Endothelial cell of umbilical vein (primary cell): ENCODE measurements around the gene GSDME. TPM values are rescaled to one million over a fixed set of nuclear protein-coding genes. Genes with fewer than 3 reads are reported as not detected.

Experiments
- BruUV-seq: library from RNA; stranded (reverse); fragments of 400-500 nt; replicated peaks from 2 replicates; lab custom pipeline; 2021; lab: Mats Ljungman, UMichigan
- CTCF ChIA-PET: fragments of 300-600, 350-600 bp; sonication (Branson Sonifier 250); formaldehyde crosslinking; loops from one replicate; lab custom pipeline; 2021; ENCODE audit warnings: antibody characterized with exemption, inconsistent platforms; lab: Charles Lee
- POLR2A ChIA-PET: fragments of 300-600, 350-600 bp; sonication (Branson Sonifier 250); formaldehyde crosslinking; loops from one replicate; lab custom pipeline; 2021; ENCODE audit warnings: antibody characterized with exemption, inconsistent platforms; lab: Charles Lee
- DNase-seq: peaks from one replicate; pipeline ENCODE4 v3.0.0-alpha.2; 2011; ENCODE audit warnings: low read depth, low spot score
- FAIRE-seq: peaks from 2 replicates; lab custom pipeline; 2011; peaks lifted over from hg19 to GRCh38; lab: Jason Lieb, UNC
- H2AFZ ChIP-seq: 2 replicates; pipeline ENCODE4 v1.6.0; 2012; ENCODE audit warnings: low read depth, low read length, control low read depth, inconsistent platforms
- H3K27ac ChIP-seq: 2 replicates; pipeline ENCODE4 v1.5.1; 2011; ENCODE audit warnings: low read depth, mild to moderate bottlenecking, control low read depth, low read length, moderate library complexity; ENCODE audit not compliant: insufficient read depth
- H3K27me3 ChIP-seq, 2 experiments: 2 replicates each; pipeline versions ENCODE4 v1.6.0 to v1.6.1; 2011; ENCODE audit warnings: low read length in 2 of 2, mixed read lengths in 1 of 2; ENCODE audit not compliant: control insufficient read depth in 2 of 2, insufficient read depth in 2 of 2
- H3K36me3 ChIP-seq, 2 experiments: 2 replicates in 1 of 2; 3 replicates in 1 of 2; pipeline ENCODE4 v1.5.1; 2011; ENCODE audit warnings: low read length in 2 of 2, mild to moderate bottlenecking in 1 of 2, moderate library complexity in 1 of 2; ENCODE audit not compliant: control insufficient read depth in 2 of 2, insufficient read depth in 2 of 2; ENCODE audit errors: extremely low read depth in 1 of 2
- H3K4me1 ChIP-seq: 3 replicates; pipeline ENCODE4 v1.5.1; 2011; ENCODE audit warnings: mild to moderate bottlenecking, low read length; ENCODE audit not compliant: control insufficient read depth, insufficient read depth; ENCODE audit errors: extremely low read depth
- H3K4me2 ChIP-seq: 2 replicates; pipeline ENCODE4 v1.6.1; 2011; ENCODE audit warnings: low read length, control low read depth, mixed read lengths; ENCODE audit not compliant: insufficient read depth
- H3K4me3 ChIP-seq, 3 experiments: fragments of 200-600 bp in 1 of 3; sonication (generic), shearing (Covaris generic) in 1 of 3; replicated peaks in 1 of 3; 2 replicates each; pipeline ENCODE4 v1.5.1; 2011 to 2016; ENCODE audit warnings: control low read depth in 3 of 3, low read length in 3 of 3, mild to moderate bottlenecking in 2 of 3, inconsistent platforms in 1 of 3, low read depth in 1 of 3, moderate library complexity in 1 of 3; ENCODE audit not compliant: insufficient read depth in 1 of 3
- H3K79me2 ChIP-seq: 2 replicates; pipeline ENCODE4 v1.6.0; 2012; ENCODE audit warnings: low read length, inconsistent platforms; ENCODE audit not compliant: control insufficient read depth, insufficient read depth
- H3K9ac ChIP-seq: replicated peaks from 2 replicates; pipeline ENCODE3; 2011; ENCODE audit warnings: low read length, control low read depth; ENCODE audit not compliant: insufficient read depth; ENCODE audit errors: extremely low read depth
- H3K9me1 ChIP-seq: replicated peaks from 3 replicates; pipeline ENCODE4 v1.6.0; 2011; ENCODE audit warnings: mild to moderate bottlenecking, low read length; ENCODE audit not compliant: control insufficient read depth, insufficient read depth; ENCODE audit errors: extremely low read depth
- H3K9me3 ChIP-seq: replicated peaks from 2 replicates; pipeline ENCODE4 v1.5.1; 2012; ENCODE audit warnings: low read length, inconsistent platforms; ENCODE audit not compliant: control insufficient read depth, insufficient read depth
- H4K20me1 ChIP-seq: replicated peaks from 2 replicates; pipeline ENCODE3; 2011; ENCODE audit warnings: mild to moderate bottlenecking, low read length; ENCODE audit not compliant: control insufficient read depth, insufficient read depth; ENCODE audit errors: extremely low read depth
- EZH2 ChIP-seq: IDR thresholded peaks from 2 replicates; pipeline ENCODE4 v1.6.1; 2012; ENCODE audit warnings: borderline replicate concordance, low read depth, mild to moderate bottlenecking, moderate library complexity, low read length, inconsistent platforms; ENCODE audit not compliant: severe bottlenecking
- FOS ChIP-seq: IDR thresholded peaks from 2 replicates; pipeline ENCODE4 v1.6.1; 2011; ENCODE audit warnings: mild to moderate bottlenecking, low read length, moderate library complexity, borderline replicate concordance; ENCODE audit not compliant: insufficient read depth
- POLR2A ChIP-seq: IDR thresholded peaks from 2 replicates; pipeline ENCODE4 v1.6.1; 2012; ENCODE audit warnings: low read depth, mild to moderate bottlenecking, control low read depth, low read length
- POLR2AphosphoS5 ChIP-seq: IDR thresholded peaks from 2 replicates; pipeline ENCODE4 v1.6.1; 2012; ENCODE audit warnings: low read depth, mild to moderate bottlenecking, control low read depth, low read length, moderate library complexity; ENCODE audit not compliant: insufficient read depth
- dilution Hi-C: fragments of 300-500 bp; cut with MboI; formaldehyde crosslinking; loops from one replicate; pipeline ENCODE4 v1.15.0; 2019; ENCODE audit warnings: low sequenced_read_pairs; ENCODE audit not compliant: extremely low pct_ligation_motif_present
- intact Hi-C: fragments of 100-400 bp; cut with micrococcal nuclease; formaldehyde crosslinking; loops from one replicate; pipeline ENCODE4 v1.10.0; 2022
- polyA plus RNA-seq, 4 experiments: library from polyadenylated mRNA; depleted of rRNA in 3 of 4; stranded (reverse) in 3 of 4; unstranded in 1 of 4; fragments of >200 nt; gene quantifications; 2 replicates each; pipeline versions ENCODE4 v1.2.1 to v1.2.3, GENCODE V29; 2011 to 2012; ENCODE audit warnings: missing spikeins in 1 of 4
- total RNA-seq: library from RNA; stranded (reverse); gene quantifications from 2 replicates; pipeline ENCODE4 v1.2.3, GENCODE V29; 2021
- TF ChIP-seq, protein P1 (sequence below): IDR thresholded peaks from 2 replicates; pipeline ENCODE4 v1.6.1; 2011; ENCODE audit not compliant: insufficient read depth, insufficient read length
- TF ChIP-seq, protein P2 (sequence below), 2 donors: IDR thresholded peaks; 1 replicate in 1 of 2; 2 replicates in 1 of 2; pipeline ENCODE4 v1.5.1; 2011; ENCODE audit warnings: low read length in 2 of 2, mild to moderate bottlenecking in 2 of 2, moderate library complexity in 2 of 2, control low read depth in 1 of 2, inconsistent platforms in 1 of 2, low read depth in 1 of 2; ENCODE audit not compliant: insufficient read depth in 1 of 2; ENCODE audit errors: extremely low read depth in 1 of 2

GSDME gene
- total and polyA plus RNA-seq, 2 donors (not counting 3 experiments of a cell fraction or from before 2014, with no cell fraction given) = 21.1 to 23.4 TPM

DNA sequence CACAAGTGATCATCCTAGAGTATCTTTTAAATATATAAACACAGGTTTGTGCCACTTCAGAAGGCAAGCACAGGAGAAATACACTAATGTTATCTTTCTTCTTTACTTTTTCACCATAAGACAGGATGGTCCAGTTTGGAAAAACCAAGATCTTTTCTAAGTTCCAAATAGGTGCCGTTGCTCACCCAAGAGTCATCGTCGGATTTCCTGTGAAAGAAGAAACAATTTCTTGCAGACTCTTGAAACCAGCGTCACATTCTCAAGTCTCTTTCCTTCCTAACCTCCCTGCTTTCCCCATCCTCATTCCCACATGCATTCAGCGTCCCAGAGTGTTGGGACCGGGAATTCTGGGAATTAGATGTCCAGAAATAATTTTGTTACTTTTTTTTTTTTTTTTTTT lies 42.8 kb upstream of the GSDME start:
- FAIRE-seq (no peak), DNase-seq (no peak)
- H3K36me3 ChIP-seq = peaks cover 4 to 5% of the 10 kb centered on the region in 2 experiments
- no peaks in the 10 kb centered on the region for H3K79me2 ChIP-seq
- no peaks in the 10 kb centered on the region for H3K27me3 ChIP-seq
- dilution Hi-C loops = no loop called here
- ChIA-PET CTCF (interaction anchor here (1.2 to 1.8 kb wide), 3 partner anchors 13 to 293 kb away, joined by 3 to 12 read pairs (median 4); no protein-coding TSS in a partner anchor), POLR2A (no interaction called here)
- no peak overlapping the region for H3K4me2 ChIP-seq
- no peaks in the 10 kb centered on the region for H3K9me3 ChIP-seq
- no peaks in the 10 kb centered on the region for H3K9me1 ChIP-seq
- TF ChIP-seq POLR2AphosphoS5 (no peak), FOS (no peak), EZH2 (no peak), POLR2A (no peak)
- TF ChIP-seq, protein P1, sequence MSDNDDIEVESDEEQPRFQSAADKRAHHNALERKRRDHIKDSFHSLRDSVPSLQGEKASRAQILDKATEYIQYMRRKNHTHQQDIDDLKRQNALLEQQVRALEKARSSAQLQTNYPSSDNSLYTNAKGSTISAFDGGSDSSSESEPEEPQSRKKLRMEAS = no peak
- TF ChIP-seq, protein P2, sequence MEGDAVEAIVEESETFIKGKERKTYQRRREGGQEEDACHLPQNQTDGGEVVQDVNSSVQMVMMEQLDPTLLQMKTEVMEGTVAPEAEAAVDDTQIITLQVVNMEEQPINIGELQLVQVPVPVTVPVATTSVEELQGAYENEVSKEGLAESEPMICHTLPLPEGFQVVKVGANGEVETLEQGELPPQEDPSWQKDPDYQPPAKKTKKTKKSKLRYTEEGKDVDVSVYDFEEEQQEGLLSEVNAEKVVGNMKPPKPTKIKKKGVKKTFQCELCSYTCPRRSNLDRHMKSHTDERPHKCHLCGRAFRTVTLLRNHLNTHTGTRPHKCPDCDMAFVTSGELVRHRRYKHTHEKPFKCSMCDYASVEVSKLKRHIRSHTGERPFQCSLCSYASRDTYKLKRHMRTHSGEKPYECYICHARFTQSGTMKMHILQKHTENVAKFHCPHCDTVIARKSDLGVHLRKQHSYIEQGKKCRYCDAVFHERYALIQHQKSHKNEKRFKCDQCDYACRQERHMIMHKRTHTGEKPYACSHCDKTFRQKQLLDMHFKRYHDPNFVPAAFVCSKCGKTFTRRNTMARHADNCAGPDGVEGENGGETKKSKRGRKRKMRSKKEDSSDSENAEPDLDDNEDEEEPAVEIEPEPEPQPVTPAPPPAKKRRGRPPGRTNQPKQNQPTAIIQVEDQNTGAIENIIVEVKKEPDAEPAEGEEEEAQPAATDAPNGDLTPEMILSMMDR (IDR thresholded peaks at IDR 0.05; ENCODE audit: extremely low read depth in 1 of 2, insufficient read depth in 1 of 2, low read depth in 1 of 2, low read length in 2 of 2) = no peak
- H3K27ac ChIP-seq = no peak overlapping the region
- no peak overlapping the region for H2AFZ ChIP-seq
- BruUV-seq = no TSS peak
- H3K4me1 ChIP-seq = no peaks in the 10 kb centered on the region
- intact Hi-C loops = no loop called here
- no peak overlapping the region for H3K4me3 ChIP-seq
- no peak overlapping the region for H3K9ac ChIP-seq
- no peaks in the 10 kb centered on the region for H4K20me1 ChIP-seq
